ENCODE data around the gene GPR137.

The GPR137 gene

DNA sequence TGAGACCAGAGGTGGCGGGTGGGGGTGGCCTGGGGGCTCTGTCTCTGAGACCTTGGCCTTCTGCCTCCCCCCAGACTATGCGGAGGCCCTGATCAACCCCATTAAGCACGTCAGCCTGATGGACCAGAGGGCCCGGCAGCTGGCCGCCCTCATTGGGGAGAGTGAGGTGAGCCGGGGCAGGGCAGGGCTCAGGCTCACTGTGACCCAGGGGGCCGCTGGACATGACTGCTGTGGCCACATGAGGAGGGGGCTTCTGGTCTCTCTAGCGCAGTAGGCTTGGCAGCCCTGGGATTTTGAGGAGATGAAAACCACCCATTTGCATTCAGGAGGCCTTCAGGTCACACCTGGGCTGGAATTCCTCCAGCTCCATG, 21.7 kb upstream of the GPR137 start:
- no peaks in the 10 kb centered on the region for H3K9me3 Mint-ChIP-seq
- H3K36me3 Mint-ChIP-seq (ENCODE audit: low read depth) = peaks cover 22% of the 10 kb centered on the region
- peaks cover 5% of the 10 kb centered on the region for H3K4me1 Mint-ChIP-seq
- no peak overlapping the region for H3K4me3 Mint-ChIP-seq
- TF ChIP-seq, protein P1, sequence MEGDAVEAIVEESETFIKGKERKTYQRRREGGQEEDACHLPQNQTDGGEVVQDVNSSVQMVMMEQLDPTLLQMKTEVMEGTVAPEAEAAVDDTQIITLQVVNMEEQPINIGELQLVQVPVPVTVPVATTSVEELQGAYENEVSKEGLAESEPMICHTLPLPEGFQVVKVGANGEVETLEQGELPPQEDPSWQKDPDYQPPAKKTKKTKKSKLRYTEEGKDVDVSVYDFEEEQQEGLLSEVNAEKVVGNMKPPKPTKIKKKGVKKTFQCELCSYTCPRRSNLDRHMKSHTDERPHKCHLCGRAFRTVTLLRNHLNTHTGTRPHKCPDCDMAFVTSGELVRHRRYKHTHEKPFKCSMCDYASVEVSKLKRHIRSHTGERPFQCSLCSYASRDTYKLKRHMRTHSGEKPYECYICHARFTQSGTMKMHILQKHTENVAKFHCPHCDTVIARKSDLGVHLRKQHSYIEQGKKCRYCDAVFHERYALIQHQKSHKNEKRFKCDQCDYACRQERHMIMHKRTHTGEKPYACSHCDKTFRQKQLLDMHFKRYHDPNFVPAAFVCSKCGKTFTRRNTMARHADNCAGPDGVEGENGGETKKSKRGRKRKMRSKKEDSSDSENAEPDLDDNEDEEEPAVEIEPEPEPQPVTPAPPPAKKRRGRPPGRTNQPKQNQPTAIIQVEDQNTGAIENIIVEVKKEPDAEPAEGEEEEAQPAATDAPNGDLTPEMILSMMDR (IDR thresholded peaks at IDR 0.05; ENCODE audit: unreplicated experiment in 3 of 3) = no peak
- H3K27me3 Mint-ChIP-seq (ENCODE audit: low read depth) = no peaks in the 10 kb centered on the region
- H3K27ac Mint-ChIP-seq = no peak overlapping the region

DNA sequence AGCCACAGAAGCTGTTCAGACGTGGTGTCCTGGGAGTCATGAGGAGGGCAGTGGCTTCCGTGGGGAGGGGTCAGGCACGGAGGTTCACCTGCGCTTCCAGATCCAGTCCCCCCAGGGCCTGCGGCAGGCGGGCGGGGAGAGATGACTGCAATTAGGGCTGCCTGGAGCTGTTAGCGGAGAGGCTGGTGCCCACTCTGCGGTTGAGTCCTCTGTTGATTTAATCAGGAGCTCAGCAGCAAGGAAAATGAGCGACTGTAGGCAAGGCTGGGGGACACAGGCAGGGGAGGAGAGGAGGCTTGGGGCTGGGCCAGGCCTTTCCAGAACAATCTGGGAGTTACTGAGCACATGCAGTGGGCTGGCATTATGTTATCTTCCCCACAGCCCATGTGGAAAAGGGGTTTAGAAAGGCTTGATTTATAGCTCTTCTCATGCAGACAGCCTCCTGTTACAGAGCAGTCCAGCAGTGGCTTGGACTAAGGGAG, 21.2 kb upstream of the GPR137 start:
- no peaks in the 10 kb centered on the region for H3K27me3 Mint-ChIP-seq (ENCODE audit: low read depth)
- H3K4me3 Mint-ChIP-seq = no peak overlapping the region
- H3K36me3 Mint-ChIP-seq (ENCODE audit: low read depth) = peaks cover 20% of the 10 kb centered on the region
- H3K4me1 Mint-ChIP-seq = peaks cover 7% of the 10 kb centered on the region
- TF ChIP-seq, protein P1 (IDR thresholded peaks at IDR 0.05; ENCODE audit: unreplicated experiment in 3 of 3) = no peak
- H3K9me3 Mint-ChIP-seq = no peaks in the 10 kb centered on the region
- H3K27ac Mint-ChIP-seq = peak overlapping the region in 1 of 3 experiments; percentile 29

DNA sequence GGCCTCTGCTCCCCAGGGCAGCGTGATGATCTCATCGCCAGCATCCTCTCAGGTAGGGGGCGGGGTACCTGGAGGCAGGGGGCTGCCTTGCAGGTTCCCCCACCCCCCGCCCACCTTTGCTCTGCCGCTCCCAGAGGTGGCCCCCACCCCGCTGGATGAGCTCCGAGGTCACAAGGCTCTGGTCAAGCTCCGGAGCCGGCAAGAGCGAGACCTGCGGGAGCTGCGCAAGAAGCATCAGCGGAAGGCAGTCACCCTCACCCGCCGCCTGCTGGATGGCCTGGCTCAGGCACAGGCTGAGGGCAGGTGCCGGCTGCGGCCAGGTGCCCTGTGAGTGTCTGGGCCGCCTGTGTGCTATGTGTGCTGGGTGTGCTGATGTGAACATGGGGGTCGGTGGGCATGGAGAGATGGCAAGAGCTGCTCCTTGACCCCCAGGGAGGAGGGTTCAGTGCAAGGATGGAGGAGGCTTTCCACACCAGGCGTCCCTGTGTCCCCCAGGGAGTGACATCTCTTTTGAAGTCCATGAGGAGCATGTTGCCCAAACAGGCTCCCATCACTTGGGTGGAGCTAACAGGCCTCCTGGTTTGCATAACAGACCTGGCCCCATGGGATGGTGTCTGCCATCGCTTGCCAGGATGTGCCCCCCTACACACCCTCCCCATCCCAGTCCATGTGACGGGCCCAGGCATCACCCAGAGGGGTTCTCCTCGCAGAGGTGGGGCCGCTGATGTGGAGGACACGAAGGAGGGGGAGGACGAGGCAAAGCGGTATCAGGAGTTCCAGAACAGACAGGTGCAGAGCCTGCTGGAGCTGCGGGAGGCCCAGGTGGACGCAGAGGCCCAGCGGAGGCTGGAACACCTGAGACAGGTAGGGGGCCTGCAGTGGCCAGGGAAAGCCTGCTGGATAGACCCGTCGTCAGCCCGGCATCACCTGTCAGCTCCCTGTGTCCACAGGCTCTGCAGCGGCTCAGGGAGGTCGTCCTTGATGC, 20.2 kb upstream of the GPR137 start:
- Mint-ChIP-seq H3K4me3 (no peak overlapping the region), H3K27me3 (ENCODE audit: low read depth) (no peaks in the 10 kb centered on the region), H3K9me3 (no peaks in the 10 kb centered on the region), H3K27ac (no peak overlapping the region), H3K36me3 (ENCODE audit: low read depth) (peaks cover 11% of the 10 kb centered on the region), H3K4me1 (peaks cover 7% of the 10 kb centered on the region)
- TF ChIP-seq, protein P1 (IDR thresholded peaks at IDR 0.05; ENCODE audit: unreplicated experiment in 3 of 3) = no peak

DNA sequence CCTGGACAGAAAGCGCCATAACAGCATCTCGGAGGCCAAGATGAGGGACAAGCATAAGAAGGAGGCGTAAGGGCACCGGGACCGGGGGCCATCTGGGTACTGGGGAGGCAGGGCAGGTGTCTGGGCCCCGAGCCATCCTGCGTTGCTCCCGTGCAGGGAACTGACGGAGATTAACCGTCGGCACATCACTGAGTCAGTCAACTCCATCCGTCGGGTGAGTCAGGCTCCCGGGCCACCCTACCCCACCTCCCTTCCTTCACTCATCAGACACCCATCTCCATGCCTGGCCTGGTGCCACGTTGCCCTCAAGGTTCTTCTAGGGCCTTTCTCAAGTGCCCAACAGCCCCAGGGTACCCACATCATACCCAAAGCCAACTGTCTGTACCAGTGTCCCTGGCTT, 19.3 kb upstream of the GPR137 start:
- peaks cover 11% of the 10 kb centered on the region for H3K36me3 Mint-ChIP-seq (ENCODE audit: low read depth)
- H3K27ac Mint-ChIP-seq = no peak overlapping the region
- H3K9me3 Mint-ChIP-seq = no peaks in the 10 kb centered on the region
- TF ChIP-seq, protein P1 (IDR thresholded peaks at IDR 0.05; ENCODE audit: unreplicated experiment in 3 of 3) = no peak
- H3K4me3 Mint-ChIP-seq = peak overlapping the region in 2 of 3 experiments; percentile 16 to 53
- no peaks in the 10 kb centered on the region for H3K27me3 Mint-ChIP-seq (ENCODE audit: low read depth)
- peaks cover 7% of the 10 kb centered on the region for H3K4me1 Mint-ChIP-seq

DNA sequence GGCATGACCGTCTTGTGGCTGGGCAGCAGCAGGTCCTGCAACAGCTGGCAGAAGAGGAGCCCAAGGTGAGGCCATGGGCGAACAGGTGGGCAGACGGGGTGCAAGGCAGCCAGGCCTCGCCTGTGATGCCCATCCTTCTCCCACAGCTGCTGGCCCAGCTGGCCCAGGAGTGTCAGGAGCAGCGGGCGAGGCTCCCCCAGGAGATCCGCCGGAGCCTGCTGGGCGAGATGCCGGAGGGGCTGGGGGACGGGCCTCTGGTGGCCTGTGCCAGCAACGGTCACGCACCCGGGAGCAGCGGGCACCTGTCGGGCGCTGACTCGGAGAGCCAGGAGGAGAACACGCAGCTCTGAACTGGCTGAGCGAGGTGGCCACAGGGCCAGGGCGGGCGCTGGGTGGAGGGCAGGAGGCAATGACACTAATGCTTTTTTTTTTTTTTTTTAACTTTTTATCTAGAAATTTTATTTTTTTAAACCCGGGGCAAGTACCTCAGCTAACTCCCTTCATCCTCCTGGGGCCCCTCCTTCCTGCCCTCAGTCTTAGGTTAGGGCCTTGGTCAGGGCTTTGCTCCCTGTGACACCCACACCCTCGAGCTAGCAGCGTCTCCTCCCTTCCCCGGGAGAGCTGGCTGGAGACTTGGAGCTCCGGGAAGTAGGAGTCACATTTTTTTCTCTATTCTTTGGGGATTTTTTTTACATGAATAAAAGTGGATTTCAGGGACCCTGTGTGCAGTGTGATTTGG, 18.3 kb upstream of the GPR137 start:
- peaks cover 7% of the 10 kb centered on the region for H3K4me1 Mint-ChIP-seq
- no peaks in the 10 kb centered on the region for H3K9me3 Mint-ChIP-seq
- H3K36me3 Mint-ChIP-seq (ENCODE audit: low read depth) = peaks cover 7% of the 10 kb centered on the region
- TF ChIP-seq, protein P1 (IDR thresholded peaks at IDR 0.05; ENCODE audit: unreplicated experiment in 3 of 3) = no peak
- H3K27ac Mint-ChIP-seq = peak overlapping the region in 2 of 3 experiments; percentile 98 to 99
- H3K4me3 Mint-ChIP-seq = peak overlapping the region; percentile 42 to 97 (median 57)
- H3K27me3 Mint-ChIP-seq (ENCODE audit: low read depth) = no peaks in the 10 kb centered on the region
